Bronchial epithelial cell (primary cell): Measurements from ENCODE around the gene VASN. TPM values are rescaled to one million over a fixed set of nuclear protein-coding genes. Genes with fewer than 3 reads are reported as not detected.

Experiments used
- DNase-seq: peaks from one replicate; pipeline ENCODE4 v3.0.0-alpha.2; 2010; ENCODE audit warnings: low read depth
- FAIRE-seq: peaks from 2 replicates; lab custom pipeline; 2011; peaks lifted over from hg19 to GRCh38; lab: Jason Lieb, UNC
- H3K27me3 ChIP-seq: 2 replicates; pipeline ENCODE4 v1.5.1; 2011; ENCODE audit warnings: low read length; ENCODE audit not compliant: control insufficient read depth, insufficient read depth
- H3K36me3 ChIP-seq: 2 replicates; pipeline ENCODE4 v1.5.1; 2011; ENCODE audit warnings: low read length; ENCODE audit not compliant: control insufficient read depth, insufficient read depth
- H3K4me3 ChIP-seq: 2 replicates; pipeline ENCODE4 v1.5.1; 2011; ENCODE audit warnings: mild to moderate bottlenecking, low read depth, low read length, control low read depth
- total RNA-seq: library from RNA; depleted of rRNA; stranded (reverse); fragments of >200 nt; gene quantifications from 2 replicates; pipeline ENCODE4 v1.2.1, GENCODE V29; 2014
- TF ChIP-seq, protein P1 (sequence below): IDR thresholded peaks from 2 replicates; pipeline ENCODE4 v1.5.1; 2011; ENCODE audit warnings: mild to moderate bottlenecking, moderate library complexity, low read length, control low read depth, inconsistent platforms; ENCODE audit not compliant: insufficient read depth, severe bottlenecking

The VASN gene
- total RNA-seq, 1 donor from 2014 or later: 6.6 TPM

GRCh38 chr16:4367393-4367856 is 4.2 kb upstream of the VASN start:
- TF ChIP-seq, protein P1, sequence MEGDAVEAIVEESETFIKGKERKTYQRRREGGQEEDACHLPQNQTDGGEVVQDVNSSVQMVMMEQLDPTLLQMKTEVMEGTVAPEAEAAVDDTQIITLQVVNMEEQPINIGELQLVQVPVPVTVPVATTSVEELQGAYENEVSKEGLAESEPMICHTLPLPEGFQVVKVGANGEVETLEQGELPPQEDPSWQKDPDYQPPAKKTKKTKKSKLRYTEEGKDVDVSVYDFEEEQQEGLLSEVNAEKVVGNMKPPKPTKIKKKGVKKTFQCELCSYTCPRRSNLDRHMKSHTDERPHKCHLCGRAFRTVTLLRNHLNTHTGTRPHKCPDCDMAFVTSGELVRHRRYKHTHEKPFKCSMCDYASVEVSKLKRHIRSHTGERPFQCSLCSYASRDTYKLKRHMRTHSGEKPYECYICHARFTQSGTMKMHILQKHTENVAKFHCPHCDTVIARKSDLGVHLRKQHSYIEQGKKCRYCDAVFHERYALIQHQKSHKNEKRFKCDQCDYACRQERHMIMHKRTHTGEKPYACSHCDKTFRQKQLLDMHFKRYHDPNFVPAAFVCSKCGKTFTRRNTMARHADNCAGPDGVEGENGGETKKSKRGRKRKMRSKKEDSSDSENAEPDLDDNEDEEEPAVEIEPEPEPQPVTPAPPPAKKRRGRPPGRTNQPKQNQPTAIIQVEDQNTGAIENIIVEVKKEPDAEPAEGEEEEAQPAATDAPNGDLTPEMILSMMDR: no peak
- FAIRE-seq (no peak), DNase-seq (no peak)
- H3K27me3 ChIP-seq: no peaks in the 10 kb centered on the region
- H3K4me3 ChIP-seq: no peak overlapping the region
- peaks cover 10% of the 10 kb centered on the region for H3K36me3 ChIP-seq

- FAIRE-seq (peak; percentile 73), DNase-seq (peak; percentile 77)
- Histone ChIP-seq H3K36me3 (peaks cover 9% of the 10 kb centered on the region), H3K4me3 (no peak overlapping the region), H3K27me3 (no peaks in the 10 kb centered on the region)
- TF ChIP-seq, protein P1: no peak
These were observed 2.5 kb upstream of the VASN start for GRCh38 chr16:4369007-4369733.

GRCh38 chr16:4370151-4370550 is 1.5 kb upstream of the VASN start:
- Histone ChIP-seq H3K36me3 (peaks cover 3% of the 10 kb centered on the region), H3K4me3 (no peak overlapping the region), H3K27me3 (no peaks in the 10 kb centered on the region)
- DNase-seq (no peak), FAIRE-seq (no peak)
- TF ChIP-seq, protein P1: no peak

DNA sequence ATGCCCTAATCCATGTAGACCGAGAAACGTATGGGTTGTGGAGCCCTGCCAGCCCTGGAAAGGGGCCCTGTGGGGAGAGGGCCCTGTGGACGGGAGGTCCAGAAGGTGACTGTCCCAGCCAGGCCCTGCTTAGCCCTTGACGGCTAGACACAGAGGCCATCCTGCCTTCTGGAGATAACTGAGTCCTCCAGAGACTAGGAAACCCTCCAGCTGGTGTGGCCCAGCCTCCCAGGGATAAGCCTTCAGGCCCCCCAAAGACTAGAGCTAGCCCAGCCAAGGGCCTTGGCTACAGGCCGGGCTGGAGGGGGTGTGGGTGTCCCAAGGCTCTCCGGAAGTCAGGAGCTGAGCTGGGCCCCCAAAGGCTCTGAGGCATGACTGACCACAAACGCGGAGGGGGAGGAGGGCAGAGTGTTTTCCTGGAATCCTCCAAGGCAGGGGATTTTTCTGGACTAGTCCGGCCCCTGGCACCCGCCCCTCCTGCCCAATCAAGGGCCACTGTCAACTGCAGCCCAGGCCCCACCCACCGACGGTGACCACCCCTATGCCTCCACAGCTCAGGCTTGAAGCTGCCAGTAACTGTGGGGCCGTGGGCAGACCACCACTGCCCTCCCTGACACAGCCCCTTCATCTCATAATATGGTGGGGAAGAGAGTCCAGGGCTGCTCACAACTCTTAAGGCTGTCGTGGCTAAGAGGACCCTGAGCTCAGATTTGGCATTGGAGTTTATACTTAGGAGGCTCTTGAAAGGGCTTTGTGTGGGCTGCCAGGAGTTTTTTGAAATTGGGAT is 885 bp upstream of the VASN start:
- Histone ChIP-seq H3K36me3 (peaks cover 3% of the 10 kb centered on the region), H3K27me3 (no peaks in the 10 kb centered on the region), H3K4me3 (no peak overlapping the region)
- TF ChIP-seq, protein P1: no peak
- DNase-seq (no peak), FAIRE-seq (no peak)

GRCh38 chr16:4372001-4372577 is 441 bp downstream of the VASN start:
- Histone ChIP-seq H3K27me3 (no peaks in the 10 kb centered on the region), H3K4me3 (peak overlapping the region; percentile 57), H3K36me3 (peaks cover 3% of the 10 kb centered on the region)
- DNase-seq (no peak), FAIRE-seq (no peak)
- TF ChIP-seq, protein P1: no peak
